ENCODE measurements around the gene ATG9B. TPM values are rescaled to one million over a fixed set of nuclear protein-coding genes. Genes with fewer than 3 reads are reported as not detected.

Gene ATG9B
- total and polyA plus RNA-seq, 2 of the 13 experiments (the other 11 are each of a cell fraction or from before 2014, with no cell fraction given): 0.24 TPM; not detected in 1

GRCh38 chr7:151008511-151009323 is 15.6 kb downstream of the ATG9B start (continued):
- TF ChIP-seq SNAPC4 (CRISPR knock-in tag; IDR thresholded peaks at IDR 0.05) (no peak), CHD2 (IDR thresholded peaks at IDR 0.05; ENCODE audit: low read depth, low read length) (no peak), HMGXB4 (CRISPR knock-in tag; IDR thresholded peaks at IDR 0.05; ENCODE audit: borderline replicate concordance in 1 of 2, low read depth in 1 of 2) (peak; percentile 89), ZNF619 (CRISPR knock-in tag; IDR thresholded peaks at IDR 0.05) (0 out of 2 replicates have a peak, but pooled peaks have one; percentile 67), MTA1 (CRISPR knock-in tag; IDR thresholded peaks at IDR 0.05; ENCODE audit: borderline replicate concordance) (peak; percentile 54; the same call in 1 of the 2 replicates), MXI1 (IDR thresholded peaks at IDR 0.05; ENCODE audit: borderline replicate concordance, low read depth, low read length) (no peak), MEIS1 (CRISPR knock-in tag; IDR thresholded peaks at IDR 0.05; ENCODE audit: borderline replicate concordance) (peak; percentile 45; the same call in 1 of the 2 replicates), HINFP (CRISPR knock-in tag; IDR thresholded peaks at IDR 0.05; ENCODE audit: low read depth) (0 out of 2 replicates have a peak, but pooled peaks have one; percentile 32), ATF2 (CRISPR knock-in tag; IDR thresholded peaks at IDR 0.05) (peak; percentile 68), ZNF382 (CRISPR knock-in tag; IDR thresholded peaks at IDR 0.05; ENCODE audit: borderline replicate concordance) (no peak), ELF3 (CRISPR knock-in tag; IDR thresholded peaks at IDR 0.05) (0 out of 2 replicates have a peak, but pooled peaks have one; percentile 25), HNF1A (IDR thresholded peaks at IDR 0.05; ENCODE audit: low read depth) (no peak), HNF1A (CRISPR knock-in tag; IDR thresholded peaks at IDR 0.05; ENCODE audit: borderline replicate concordance) (no peak)
